ENCODE measurements around the gene MRTFA.

GRCh38 chr22:40680819-40681183 lies 44.3 kb upstream of the MRTFA start:
- TF ChIP-seq POLR2A (IDR thresholded peaks at IDR 0.05) (no peak), CTCF (IDR thresholded peaks at IDR 0.05) (no peak)

Data from lower leg skin (tissue), 3 donors.